GM19035 (cell line): ENCODE results near the gene ZNF814.
"Not testable (repeated sequence)": the region's sequence is repeated elsewhere in the genome, so short reads cannot be mapped to it uniquely, and the experiment has no call there.

ENCODE experiments used
- ATAC-seq: cut with Tn5 transposase; IDR thresholded peaks from one replicate; pipeline ENCODE4 v1.9.1; 2021; ENCODE audit not compliant: unreplicated experiment

The ZNF814 gene

DNA sequence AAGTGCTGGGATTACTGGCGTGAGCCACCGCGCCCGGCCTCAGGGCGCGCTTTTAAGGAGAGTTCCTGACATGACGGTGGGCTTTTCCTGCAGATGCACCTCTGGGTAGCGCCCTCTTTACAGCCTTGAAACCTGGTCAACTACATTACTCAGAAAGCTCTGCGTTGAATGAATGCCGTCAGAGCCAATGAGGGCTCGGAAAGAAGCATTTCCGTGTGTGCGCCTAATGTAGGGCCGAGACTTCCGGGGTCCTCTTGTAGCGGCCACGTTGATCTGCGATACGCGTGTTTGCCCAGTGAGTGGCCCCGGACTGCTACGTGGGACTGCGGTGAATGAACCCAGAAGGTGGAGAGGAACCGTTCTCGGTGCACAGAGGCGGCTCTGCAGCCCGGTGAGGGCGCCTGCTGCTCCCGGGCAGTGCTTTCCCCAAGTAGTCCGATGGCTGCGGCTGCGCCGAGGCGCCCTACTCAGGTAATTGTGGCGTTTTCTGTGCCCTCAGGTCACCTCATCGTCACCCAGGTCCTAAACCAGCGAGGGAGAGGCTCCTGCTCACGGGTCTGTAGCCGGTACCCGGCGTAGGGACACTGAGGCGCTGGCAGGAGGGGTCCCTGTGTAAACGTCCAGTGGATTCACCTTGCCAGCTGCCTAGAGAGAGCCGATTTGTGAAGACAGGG lies 69.2 kb downstream of the ZNF814 start:
- ATAC-seq = peak; percentile 72

- ATAC-seq = no peak
Observed at GRCh38 chr19:57818378-57818777, 70.5 kb downstream of the ZNF814 start.

- no peak for ATAC-seq
Observed at GRCh38 chr19:57817976-57818375, 70.9 kb downstream of the ZNF814 start.

DNA sequence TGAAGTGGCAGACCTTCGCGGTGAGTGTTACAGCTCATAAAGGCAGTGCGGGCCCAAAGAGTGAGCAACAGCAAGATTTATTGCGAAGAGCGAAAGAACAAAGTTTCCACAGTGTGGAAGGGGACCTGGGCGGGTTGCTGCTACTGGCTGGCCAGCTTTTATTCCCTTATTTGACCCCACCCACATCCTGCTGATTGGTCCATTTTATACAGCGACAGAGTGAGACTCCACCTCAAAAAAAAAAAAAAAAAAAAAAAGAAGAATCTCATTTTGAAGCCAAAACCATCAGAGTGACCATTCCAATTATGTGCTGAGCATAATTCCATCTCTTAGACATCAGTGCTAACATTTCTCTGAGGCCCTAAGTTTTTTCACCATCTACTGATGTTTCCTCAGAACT lies 72.2 kb downstream of the ZNF814 start:
- no peak for ATAC-seq

- ATAC-seq = no peak
Observed at GRCh38 chr19:57815247-57816075, 73.4 kb downstream of the ZNF814 start.

GRCh38 chr19:57814505-57815246 lies 74.2 kb downstream of the ZNF814 start, which contains the start of gene ZNF552:
Gene ZNF552, minus strand, starts transcription at chr19:57814913. Its CDS starts 170 bp downstream, at chr19:57814743.
- ATAC-seq = peak; percentile 82

- no peak for ATAC-seq
Observed at GRCh38 chr19:57813919-57814504, 74.8 kb downstream of the ZNF814 start.

DNA sequence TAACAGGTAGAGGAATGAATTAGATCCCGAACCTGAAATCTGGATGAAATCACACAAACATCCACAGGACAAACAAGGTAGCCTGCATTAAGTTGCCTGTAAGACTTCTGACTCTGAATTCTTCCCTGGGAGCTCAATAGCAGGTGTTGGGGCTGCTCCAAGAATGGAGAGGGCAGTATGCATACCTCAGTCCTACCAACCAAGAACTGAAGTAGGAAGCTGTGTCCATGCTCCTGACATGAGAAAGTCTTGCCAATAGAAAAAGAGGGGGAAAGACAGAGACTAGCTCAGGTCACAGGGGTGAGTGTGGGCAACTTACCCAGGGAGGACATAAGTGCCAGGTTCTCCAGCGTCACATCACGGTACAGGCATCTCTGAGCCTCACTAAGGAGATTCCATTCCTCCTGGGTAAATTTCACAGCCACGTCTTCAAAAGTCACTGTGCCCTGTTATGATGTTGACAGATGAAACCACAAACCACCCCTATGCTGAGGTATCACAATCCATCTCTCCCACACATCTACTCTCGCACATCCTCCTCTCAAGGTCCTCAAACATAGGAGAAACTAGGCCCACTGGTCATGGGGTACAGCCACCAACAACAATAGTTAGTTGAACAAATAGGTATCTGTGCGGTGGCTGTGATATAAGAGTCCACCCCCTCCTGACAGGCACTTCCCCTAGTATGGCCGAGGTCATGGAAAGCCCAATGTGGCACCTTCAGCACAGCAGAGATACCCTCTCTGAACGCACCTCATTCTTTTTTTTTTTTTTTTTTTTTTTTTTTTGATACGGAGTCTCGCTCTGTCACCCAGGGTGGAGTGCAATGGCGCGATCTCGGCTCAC lies 75.6 kb downstream of the ZNF814 start:
- not testable (repeated sequence) for ATAC-seq

DNA sequence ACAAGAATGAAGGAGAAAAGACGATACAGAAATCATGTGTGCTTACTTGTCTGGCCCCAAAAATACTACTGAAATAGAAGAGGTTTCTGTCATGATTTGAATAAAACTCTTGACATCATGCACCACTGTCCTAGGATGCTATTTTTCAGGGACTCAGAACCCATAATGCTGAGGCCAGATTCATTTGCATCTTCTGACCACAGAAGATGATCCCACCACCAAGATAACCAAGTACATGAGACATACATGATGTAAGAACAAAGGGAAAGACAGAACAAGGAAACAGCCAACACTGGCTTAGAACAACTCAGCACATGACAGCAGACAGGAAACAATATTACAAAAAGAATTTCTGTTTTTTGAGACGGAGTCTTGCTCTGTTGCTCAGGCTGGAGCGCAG lies 76.6 kb downstream of the ZNF814 start:
- no peak for ATAC-seq

DNA sequence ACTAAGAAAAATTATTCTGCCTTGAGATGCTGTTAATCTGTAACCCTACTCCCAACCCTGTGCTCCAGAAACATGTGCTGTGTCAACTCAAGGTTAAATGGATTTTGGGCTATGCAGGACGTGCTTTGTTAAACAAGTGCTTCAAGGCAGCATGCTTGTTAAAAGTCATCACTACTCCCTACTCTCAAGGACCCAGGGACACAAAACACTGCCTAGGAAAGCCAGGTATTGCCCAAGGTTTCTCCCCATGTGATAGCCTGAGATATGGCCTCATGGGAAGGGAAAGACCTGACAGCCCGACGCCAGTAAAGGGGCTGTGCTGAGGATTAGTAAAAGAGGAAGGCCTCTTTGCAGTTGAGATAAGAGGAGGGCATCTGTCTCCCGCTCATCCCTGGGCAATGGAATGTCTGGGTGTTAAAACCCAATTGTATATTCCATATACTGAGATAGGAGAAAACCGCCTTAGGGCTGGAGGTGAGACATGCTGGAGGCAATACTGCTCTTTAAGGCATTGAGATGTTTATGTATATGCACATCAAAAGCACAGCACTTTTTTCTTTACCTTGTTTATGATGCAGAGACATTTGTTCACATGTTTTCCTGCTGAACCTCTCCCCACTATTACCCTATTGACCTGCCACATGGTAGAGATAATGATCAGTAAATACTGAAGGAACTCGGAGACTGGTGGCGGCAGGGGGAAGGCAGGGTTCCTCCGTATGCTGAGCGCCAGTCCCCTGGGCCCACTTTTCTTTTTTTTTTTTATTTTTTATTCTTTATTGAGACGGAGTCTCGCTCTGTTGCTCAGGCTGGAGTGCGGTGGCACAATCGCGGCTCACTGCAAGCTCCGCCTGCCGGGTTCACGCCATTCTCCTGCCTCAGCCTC lies 78.2 kb downstream of the ZNF814 start:
- ATAC-seq = not testable (repeated sequence)

DNA sequence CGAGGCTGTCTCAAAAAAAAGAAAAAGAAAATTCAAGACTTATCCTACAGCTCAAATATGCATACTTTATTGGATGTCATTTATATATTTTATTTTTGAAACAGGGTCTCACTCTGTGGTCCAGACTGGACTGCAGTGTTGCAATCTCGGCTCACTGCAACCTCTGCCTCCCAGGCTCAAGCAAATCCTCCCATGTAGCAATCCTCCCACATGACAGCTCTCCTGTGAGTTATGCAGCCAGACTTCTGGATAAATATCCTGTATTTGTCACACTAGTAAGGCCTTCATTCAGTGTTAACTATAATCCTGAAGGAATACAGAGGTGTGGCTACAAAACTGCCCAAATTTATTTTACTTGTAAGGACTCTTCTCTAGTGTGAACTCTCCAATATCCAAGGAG lies 81.3 kb downstream of the ZNF814 start:
- ATAC-seq = no peak

GRCh38 chr19:57803594-57804325 lies 85.1 kb downstream of the ZNF814 start:
- no peak for ATAC-seq

DNA sequence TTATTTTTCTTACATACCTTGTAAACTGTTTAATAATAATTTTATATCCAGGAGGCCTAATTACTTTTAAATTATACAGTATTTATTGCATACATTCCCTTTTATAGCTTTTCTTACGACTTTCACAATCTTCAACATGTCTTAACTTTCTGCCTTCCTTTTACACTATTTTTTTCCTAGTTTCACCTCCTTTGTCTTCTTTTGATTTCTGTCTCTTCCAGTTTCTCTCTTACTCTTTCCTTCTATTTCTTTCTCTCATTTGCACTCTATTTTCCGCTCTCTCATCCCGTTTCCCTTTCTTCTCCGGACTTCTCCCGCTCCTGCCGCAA lies 85.6 kb downstream of the ZNF814 start:
- ATAC-seq = no peak

- no peak for ATAC-seq
Observed at GRCh38 chr19:57802269-57802668, 86.6 kb downstream of the ZNF814 start.

DNA sequence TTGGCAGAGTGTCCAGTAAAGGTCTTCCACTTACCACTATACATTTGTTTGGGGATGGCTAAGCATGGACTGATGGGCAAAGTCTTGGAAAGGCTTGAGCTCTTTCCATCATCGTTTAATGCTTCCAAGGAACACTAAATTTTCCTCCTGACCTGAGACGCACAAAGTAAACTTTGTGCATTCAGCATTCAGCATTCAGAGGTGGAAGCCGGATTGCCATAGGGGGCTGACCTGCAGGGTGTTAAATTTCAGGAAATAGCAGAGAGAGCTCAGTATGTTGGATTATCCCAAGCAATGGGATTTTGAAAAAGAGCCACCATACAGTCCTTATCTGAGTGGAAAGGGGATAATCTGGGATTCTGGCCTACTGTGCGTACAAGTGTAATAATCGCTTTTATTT lies 88.1 kb downstream of the ZNF814 start:
- ATAC-seq = no peak
